ENCODE data around the gene WASHC2A. TPM values are rescaled to one million over a fixed set of nuclear protein-coding genes. Genes with fewer than 3 reads are reported as not detected.
"Not testable (repeated sequence)": the region's sequence is repeated elsewhere in the genome, so short reads cannot be mapped to it uniquely, and the experiment has no call there.

Gene WASHC2A
- total and polyA plus RNA-seq, 2 of the 13 experiments (the other 11 are each of a cell fraction or from before 2014, with no cell fraction given): 22.8 to 29.6 TPM

DNA sequence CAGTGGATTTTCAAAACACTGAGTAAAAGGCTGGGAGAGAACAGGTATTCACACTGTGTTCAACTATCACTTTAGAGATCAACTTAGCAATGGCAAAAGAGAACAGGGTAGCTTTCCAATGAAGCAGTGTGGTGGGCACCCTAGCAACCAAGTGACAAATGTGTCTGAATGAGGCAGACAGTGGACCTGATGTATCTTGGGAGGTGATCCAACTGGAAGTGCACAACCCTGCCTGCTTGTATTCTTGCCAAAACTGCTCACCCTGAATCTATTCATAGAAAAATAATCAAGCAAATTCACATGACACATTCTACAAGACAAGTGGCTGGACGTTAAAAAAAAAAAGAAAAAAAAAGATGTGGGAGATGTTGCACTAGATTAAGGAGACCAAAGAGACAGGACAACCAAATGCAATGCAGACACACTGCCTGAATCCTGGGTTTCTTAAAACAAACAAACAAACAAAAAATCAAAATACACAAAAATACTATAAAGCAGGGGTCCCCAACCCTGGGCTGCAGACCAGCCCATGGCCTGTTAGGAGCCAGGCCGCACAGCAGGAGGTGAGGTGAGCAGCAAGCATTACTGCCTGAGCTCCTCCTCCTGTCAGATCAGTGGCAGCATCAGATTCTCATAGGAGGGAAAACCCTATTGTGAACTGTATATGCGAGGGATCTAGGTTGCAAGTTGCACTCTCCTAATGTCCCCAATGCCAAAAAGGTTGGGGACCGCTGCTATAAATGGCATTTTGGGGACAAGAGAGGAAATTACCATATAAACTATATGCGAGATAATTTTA is 12.1 kb upstream of the WASHC2A start:
- BruUV-seq (replicated peaks); H4K20me1 ChIP-seq (ENCODE audit: insufficient read depth, low read length); POLR2A ChIA-PET; H3K79me2 ChIP-seq (ENCODE audit: insufficient read depth, low read length); ATAC-seq; H2AFZ ChIP-seq (ENCODE audit: low read length); H3K36me3 ChIP-seq (replicated peaks in 1 of 2; ENCODE audit: control insufficient read depth in 1 of 2, insufficient read depth in 2 of 2, low read length in 2 of 2); H3K4me3 ChIP-seq (replicated peaks in 1 of 3; ENCODE audit: insufficient read depth in 1 of 3, low read depth in 2 of 3, low read length in 3 of 3); FAIRE-seq; DNase-seq (ENCODE audit: low spot score); intact Hi-C loops (cut with micrococcal nuclease; ENCODE audit: unreplicated experiment); H3K9me3 ChIP-seq (ENCODE audit: low read length); H3K9ac ChIP-seq (ENCODE audit: insufficient read depth, low read depth, low read length); H3K4me2 ChIP-seq (ENCODE audit: low read depth, low read length); H3K27me3 ChIP-seq (ENCODE audit: control insufficient read depth in 1 of 2, insufficient read depth in 2 of 2, low read length in 2 of 2); in situ Hi-C loops (cut with HindIII; ENCODE audit: extremely low pct_ligation_motif_present, low pct_unique_long_range_greater_than_20kb); CTCF ChIA-PET (ENCODE audit: low intra/inter-chr PET ratio, low total read pairs); H3K27ac ChIP-seq (ENCODE audit: extremely low read length, insufficient read depth, low read length): not testable (repeated sequence)
- WGBS (ENCODE audit: low lambda C conversion rate): 66% methylated on average over 5 of the region's 5 CpGs
- peaks cover 58% of the 10 kb centered on the region for H3K4me1 ChIP-seq (ENCODE audit: insufficient read depth, low read length)

DNA sequence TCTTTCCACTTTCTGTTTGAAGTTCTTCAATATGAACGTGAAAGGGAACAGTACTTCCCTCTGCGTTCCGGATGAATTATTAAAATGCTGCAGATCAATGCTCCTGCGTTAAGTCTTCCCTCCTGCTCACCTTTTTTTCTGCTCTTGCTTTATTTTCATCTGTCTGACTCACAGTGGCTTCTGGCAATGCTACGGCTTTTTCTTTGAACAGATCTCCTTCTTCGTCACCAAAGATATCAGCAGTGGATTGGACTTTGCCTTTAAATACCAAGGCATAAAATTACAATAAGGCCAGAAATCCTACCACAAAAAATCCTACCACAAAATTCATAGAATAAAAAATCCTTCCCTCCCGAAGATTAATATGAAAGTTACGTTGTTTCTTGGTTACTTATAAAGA is 11.1 kb upstream of the WASHC2A start:
- in situ Hi-C loops (cut with HindIII; ENCODE audit: extremely low pct_ligation_motif_present, low pct_unique_long_range_greater_than_20kb); H3K9me3 ChIP-seq (ENCODE audit: low read length); FAIRE-seq; POLR2A ChIA-PET; H3K79me2 ChIP-seq (ENCODE audit: insufficient read depth, low read length); H3K9ac ChIP-seq (ENCODE audit: insufficient read depth, low read depth, low read length); H4K20me1 ChIP-seq (ENCODE audit: insufficient read depth, low read length); H3K27ac ChIP-seq (ENCODE audit: extremely low read length, insufficient read depth, low read length); intact Hi-C loops (cut with micrococcal nuclease; ENCODE audit: unreplicated experiment); CTCF ChIA-PET (ENCODE audit: low intra/inter-chr PET ratio, low total read pairs); DNase-seq (ENCODE audit: low spot score); H2AFZ ChIP-seq (ENCODE audit: low read length); H3K27me3 ChIP-seq (ENCODE audit: control insufficient read depth in 1 of 2, insufficient read depth in 2 of 2, low read length in 2 of 2); H3K4me3 ChIP-seq (replicated peaks in 1 of 3; ENCODE audit: insufficient read depth in 1 of 3, low read depth in 2 of 3, low read length in 3 of 3); H3K36me3 ChIP-seq (replicated peaks in 1 of 2; ENCODE audit: control insufficient read depth in 1 of 2, insufficient read depth in 2 of 2, low read length in 2 of 2); BruUV-seq (replicated peaks): not testable (repeated sequence)
- peak overlapping the region; percentile 53 for H3K4me2 ChIP-seq (ENCODE audit: low read depth, low read length)
- 9% methylated on average over 8 of the region's 8 CpGs for WGBS (ENCODE audit: low lambda C conversion rate)
- peaks cover 53% of the 10 kb centered on the region for H3K4me1 ChIP-seq (ENCODE audit: insufficient read depth, low read length)
- peak; percentile 21; the same call in 1 of the 3 replicates for ATAC-seq

DNA sequence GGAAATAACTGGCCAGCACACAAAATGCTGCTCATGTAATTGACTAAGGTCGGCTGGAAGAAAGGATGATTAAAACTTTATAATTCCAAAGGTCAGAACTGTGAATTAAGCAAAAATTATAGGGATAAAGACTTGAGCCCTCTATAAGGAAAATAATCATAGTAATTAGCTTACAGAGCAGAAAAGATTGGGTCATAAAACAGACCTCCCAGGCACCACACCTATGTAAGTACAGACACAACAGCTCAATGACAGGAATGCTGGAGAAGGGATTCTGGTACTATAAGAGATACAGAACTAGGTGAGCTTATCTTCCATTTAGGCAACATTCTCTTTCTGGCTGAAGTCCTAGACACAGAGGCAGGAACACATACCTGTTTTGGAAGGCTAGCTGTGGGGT is 9.0 kb upstream of the WASHC2A start:
- H3K4me2 ChIP-seq (ENCODE audit: low read depth, low read length); in situ Hi-C loops (cut with HindIII; ENCODE audit: extremely low pct_ligation_motif_present, low pct_unique_long_range_greater_than_20kb); DNase-seq (ENCODE audit: low spot score); H3K4me3 ChIP-seq (replicated peaks in 1 of 3; ENCODE audit: insufficient read depth in 1 of 3, low read depth in 2 of 3, low read length in 3 of 3); H3K27ac ChIP-seq (ENCODE audit: extremely low read length, insufficient read depth, low read length); H3K27me3 ChIP-seq (ENCODE audit: control insufficient read depth in 1 of 2, insufficient read depth in 2 of 2, low read length in 2 of 2); FAIRE-seq; H3K36me3 ChIP-seq (replicated peaks in 1 of 2; ENCODE audit: control insufficient read depth in 1 of 2, insufficient read depth in 2 of 2, low read length in 2 of 2); H3K79me2 ChIP-seq (ENCODE audit: insufficient read depth, low read length); H2AFZ ChIP-seq (ENCODE audit: low read length); ATAC-seq; CTCF ChIA-PET (ENCODE audit: low intra/inter-chr PET ratio, low total read pairs); H3K9me3 ChIP-seq (ENCODE audit: low read length); H3K9ac ChIP-seq (ENCODE audit: insufficient read depth, low read depth, low read length); H4K20me1 ChIP-seq (ENCODE audit: insufficient read depth, low read length); POLR2A ChIA-PET; intact Hi-C loops (cut with micrococcal nuclease; ENCODE audit: unreplicated experiment); BruUV-seq (replicated peaks): not testable (repeated sequence)
- H3K4me1 ChIP-seq (ENCODE audit: insufficient read depth, low read length): peaks cover 33% of the 10 kb centered on the region
- 34% methylated on average over 1 of the region's 1 CpG for WGBS (ENCODE audit: low lambda C conversion rate)

DNA sequence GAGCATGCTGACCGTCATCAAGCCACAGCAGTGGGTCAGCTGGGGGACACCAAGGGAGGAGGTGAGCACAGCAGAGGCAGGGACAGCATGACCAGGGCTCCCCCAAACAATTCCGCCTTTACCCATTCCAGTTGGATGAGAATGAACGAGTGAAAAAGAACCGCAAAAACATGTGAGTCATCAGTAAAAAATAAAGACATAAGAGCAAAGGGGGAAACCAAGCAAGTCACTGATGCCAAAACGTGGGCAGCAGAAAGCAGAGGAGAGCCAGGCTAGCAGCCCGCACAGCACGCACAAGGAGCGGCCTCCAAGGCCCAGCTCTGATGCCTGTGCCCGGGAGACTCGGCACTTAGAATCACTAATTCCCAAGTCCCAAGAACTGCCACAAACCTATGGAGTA is 7.8 kb upstream of the WASHC2A start:
- H2AFZ ChIP-seq (ENCODE audit: low read length); CTCF ChIA-PET (ENCODE audit: low intra/inter-chr PET ratio, low total read pairs); H4K20me1 ChIP-seq (ENCODE audit: insufficient read depth, low read length); H3K79me2 ChIP-seq (ENCODE audit: insufficient read depth, low read length); DNase-seq (ENCODE audit: low spot score); H3K4me2 ChIP-seq (ENCODE audit: low read depth, low read length); H3K27me3 ChIP-seq (ENCODE audit: control insufficient read depth in 1 of 2, insufficient read depth in 2 of 2, low read length in 2 of 2); H3K9me3 ChIP-seq (ENCODE audit: low read length); intact Hi-C loops (cut with micrococcal nuclease; ENCODE audit: unreplicated experiment); H3K27ac ChIP-seq (ENCODE audit: extremely low read length, insufficient read depth, low read length); H3K4me3 ChIP-seq (replicated peaks in 1 of 3; ENCODE audit: insufficient read depth in 1 of 3, low read depth in 2 of 3, low read length in 3 of 3); H3K36me3 ChIP-seq (replicated peaks in 1 of 2; ENCODE audit: control insufficient read depth in 1 of 2, insufficient read depth in 2 of 2, low read length in 2 of 2); in situ Hi-C loops (cut with HindIII; ENCODE audit: extremely low pct_ligation_motif_present, low pct_unique_long_range_greater_than_20kb); ATAC-seq; H3K9ac ChIP-seq (ENCODE audit: insufficient read depth, low read depth, low read length); BruUV-seq (replicated peaks); POLR2A ChIA-PET; FAIRE-seq: not testable (repeated sequence)
- peaks cover 33% of the 10 kb centered on the region for H3K4me1 ChIP-seq (ENCODE audit: insufficient read depth, low read length)
- 75% methylated on average over 10 of the region's 10 CpGs for WGBS (ENCODE audit: low lambda C conversion rate)

All from HepG2 (cell line).